K562 (cell line): ENCODE data around the gene PDF.
A peak's percentile ranks its signal among the peaks of the same experiment; 100 is the strongest.

Experiments used
- CTCF ChIP-seq, 3 experiments: IDR thresholded peaks in 2 of 3; conservative IDR thresholded peaks in 1 of 3; 2 replicates each; pipeline ENCODE4 v1.5.1; 2011 to 2012; ENCODE audit warnings: low read length in 3 of 3, mild to moderate bottlenecking in 3 of 3, control low read depth in 2 of 3, improper control_type of control experiment in 1 of 3, inconsistent platforms in 1 of 3, low read depth in 1 of 3, mixed read lengths in 1 of 3, moderate library complexity in 1 of 3; ENCODE audit not compliant: insufficient read depth in 2 of 3
- KAT2B ChIP-seq: IDR thresholded peaks from one replicate; pipeline ENCODE4 v1.6.1; 2012; ENCODE audit warnings: low read depth, mild to moderate bottlenecking, control low read depth, inconsistent platforms, low read length, moderate library complexity
- POLR2A ChIP-seq: fragments of 450-650 bp; conservative IDR thresholded peaks from 2 replicates; pipeline ENCODE4 v1.6.1; 2016
- RAD21 ChIP-seq, 2 experiments: fragments of 250-450 bp in 1 of 2; fragments of 450-650 bp in 1 of 2; sonication (Bioruptor Pico) in 1 of 2; formaldehyde crosslinking in 1 of 2; IDR thresholded peaks in 1 of 2; conservative IDR thresholded peaks in 1 of 2; 2 replicates each; pipeline versions ENCODE4 v1.4.0 to v1.8.0; 2020 to 2022; ENCODE audit warnings: mild to moderate bottlenecking in 2 of 2, moderate library complexity in 1 of 2
- SMARCA4 ChIP-seq: fragments of 450-650 bp; IDR thresholded peaks from 2 replicates; pipeline ENCODE4 v1.6.1; 2016
- SNRNP70 ChIP-seq: fragments of 200-400 bp; formaldehyde crosslinking; optimal IDR thresholded peaks from 2 replicates; pipeline ENCODE3; 2017; ENCODE audit warnings: low read depth, low read length
- ZNF780A ChIP-seq: fragments of 250-450 bp; sonication (Bioruptor Pico); IDR thresholded peaks from 2 replicates; pipeline ENCODE4 v1.5.0; 2021; ENCODE audit warnings: mild to moderate bottlenecking

DNA sequence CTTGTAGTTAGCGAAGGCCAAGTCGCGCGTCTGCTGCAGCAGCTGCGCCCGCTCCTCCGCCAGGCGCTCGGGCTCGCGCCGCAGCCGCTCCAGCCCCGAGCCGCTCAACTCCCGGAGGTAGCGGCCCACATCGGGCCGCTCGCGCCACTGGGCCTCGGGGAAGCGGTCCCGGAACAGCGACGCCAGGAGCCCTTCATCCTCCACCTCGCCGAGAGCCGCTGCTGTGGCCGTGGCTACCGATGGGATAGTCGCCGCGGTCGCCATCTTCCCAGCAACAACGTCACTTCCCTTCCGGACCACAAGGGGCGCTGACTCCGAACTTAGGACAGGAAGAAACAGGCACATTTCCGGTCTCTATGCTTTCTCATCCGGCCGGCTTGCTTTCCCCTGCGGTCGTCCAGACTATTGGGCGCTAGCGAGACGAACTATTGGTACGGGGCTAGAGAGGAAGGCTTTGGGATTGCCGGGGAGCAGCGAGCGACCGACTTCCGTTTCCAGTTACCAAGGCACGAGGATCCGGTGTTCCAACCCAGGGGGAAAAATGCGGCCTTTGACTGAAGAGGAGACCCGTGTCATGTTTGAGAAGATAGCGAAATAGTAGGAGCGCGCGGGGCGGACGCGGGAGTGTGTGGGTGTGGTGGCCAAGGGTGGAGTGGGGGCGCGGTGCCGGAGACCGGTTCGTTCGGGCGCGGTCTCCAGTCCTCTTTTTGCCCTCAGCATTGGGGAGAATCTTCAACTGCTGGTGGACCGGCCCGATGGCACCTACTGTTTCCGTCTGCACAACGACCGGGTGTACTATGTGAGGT, 9.1 kb upstream of the PDF start, which contains the start of the genes COG8 and NIP7:
- TF ChIP-seq KAT2B, result no peak
- TF ChIP-seq RAD21 (CRISPR knock-in tag; conservative IDR thresholded peaks at IDR 0.05 in 1 of 2, IDR thresholded peaks at IDR 0.05 in 1 of 2), result peak in 1 of 2 experiments; percentile 8; a peak in 1 of 4 replicates
- TF ChIP-seq POLR2A, result peak; percentile 95
- TF ChIP-seq ZNF780A, result no peak
- no peak for TF ChIP-seq SMARCA4
- TF ChIP-seq CTCF (IDR thresholded peaks at IDR 0.05 in 2 of 3, conservative IDR thresholded peaks at IDR 0.05 in 1 of 3; ENCODE audit: insufficient read depth in 2 of 3, low read depth in 1 of 3, low read length in 3 of 3), result peak; percentile 72 to 84 (median 84)
- no peak for TF ChIP-seq SNRNP70
